GM19395 (cell line): ENCODE measurements around the gene CYTH4.

Experiments used
- ATAC-seq: cut with Tn5 transposase; IDR thresholded peaks from one replicate; pipeline ENCODE4 v1.9.1; 2021; ENCODE audit warnings: mild to moderate bottlenecking, moderate library complexity; ENCODE audit not compliant: unreplicated experiment

The CYTH4 gene

GRCh38 chr22:37343863-37344734 is 61.8 kb downstream of the CYTH4 start:
- no peak for ATAC-seq

GRCh38 chr22:37344735-37345449 is 62.6 kb downstream of the CYTH4 start:
- ATAC-seq: no peak

- ATAC-seq: no peak
Observed at GRCh38 chr22:37345863-37346504, 63.7 kb downstream of the CYTH4 start.

- ATAC-seq: no peak
Observed at GRCh38 chr22:37346505-37346895, 64.2 kb downstream of the CYTH4 start.

GRCh38 chr22:37349043-37349814 is 66.9 kb downstream of the CYTH4 start:
- no peak for ATAC-seq

GRCh38 chr22:37351232-37351631 is 68.9 kb downstream of the CYTH4 start:
- no peak for ATAC-seq

- ATAC-seq: no peak
Observed at GRCh38 chr22:37352481-37352880, 70.2 kb downstream of the CYTH4 start.

- no peak for ATAC-seq
Observed at GRCh38 chr22:37353839-37354238, 71.5 kb downstream of the CYTH4 start.

- no peak for ATAC-seq
Observed at GRCh38 chr22:37354261-37354660, 72.0 kb downstream of the CYTH4 start.

GRCh38 chr22:37354670-37355069 is 72.4 kb downstream of the CYTH4 start:
- ATAC-seq: no peak

- no peak for ATAC-seq
Observed at GRCh38 chr22:37355174-37355573, 72.9 kb downstream of the CYTH4 start.

GRCh38 chr22:37356922-37357321 is 74.6 kb downstream of the CYTH4 start:
- no peak for ATAC-seq

- no peak for ATAC-seq
Observed at GRCh38 chr22:37357446-37358075, 75.3 kb downstream of the CYTH4 start.

GRCh38 chr22:37358386-37358785 is 76.1 kb downstream of the CYTH4 start:
- no peak for ATAC-seq

- ATAC-seq: no peak
Observed at GRCh38 chr22:37358917-37359316, 76.6 kb downstream of the CYTH4 start.

- ATAC-seq: no peak
Observed at GRCh38 chr22:37362621-37363020, 80.3 kb downstream of the CYTH4 start.

- no peak for ATAC-seq
Observed at GRCh38 chr22:37363261-37363992, 81.1 kb downstream of the CYTH4 start.
